HG02970 (cell line): ENCODE data around the gene FGF1.

Experiments
- ATAC-seq: cut with Tn5 transposase; IDR thresholded peaks from one replicate; pipeline ENCODE4 v1.9.1; 2021; ENCODE audit warnings: mild to moderate bottlenecking, moderate library complexity, moderate number of reproducible peaks; ENCODE audit not compliant: unreplicated experiment, low FRiP score

The FGF1 gene

GRCh38 chr5:142617416-142618129 is 68.3 kb downstream of the FGF1 start:
- no peak for ATAC-seq

GRCh38 chr5:142615948-142616347 is 69.9 kb downstream of the FGF1 start:
- ATAC-seq, result no peak

DNA sequence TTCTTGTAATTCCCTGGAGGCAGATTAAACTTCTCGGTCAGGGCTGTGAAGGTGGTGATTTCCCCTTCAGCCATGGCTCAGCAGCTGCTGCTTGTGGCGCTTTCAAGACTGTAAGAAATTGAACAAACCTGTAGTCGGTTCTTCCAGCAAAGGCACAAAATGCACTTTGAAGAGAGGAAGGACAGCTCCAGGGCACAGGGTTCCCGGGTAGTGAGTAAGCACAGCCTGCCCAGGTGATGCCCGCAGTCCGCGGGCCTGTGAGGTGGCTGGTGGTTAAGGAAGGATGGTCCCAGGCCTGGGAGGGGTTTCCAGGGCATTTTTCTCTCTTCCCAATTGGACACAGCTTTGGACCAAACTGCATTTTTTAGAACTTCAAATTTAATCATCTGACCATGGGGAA is 71.8 kb downstream of the FGF1 start:
- ATAC-seq, result no peak

GRCh38 chr5:142613271-142613671 is 72.6 kb downstream of the FGF1 start:
- no peak for ATAC-seq

- ATAC-seq, result no peak
Observed at GRCh38 chr5:142612494-142613270, 73.2 kb downstream of the FGF1 start.

GRCh38 chr5:142611154-142611553 is 74.7 kb downstream of the FGF1 start:
- no peak for ATAC-seq

GRCh38 chr5:142610176-142611001 is 75.5 kb downstream of the FGF1 start:
- no peak for ATAC-seq

GRCh38 chr5:142609142-142609541 is 76.7 kb downstream of the FGF1 start:
- no peak for ATAC-seq

DNA sequence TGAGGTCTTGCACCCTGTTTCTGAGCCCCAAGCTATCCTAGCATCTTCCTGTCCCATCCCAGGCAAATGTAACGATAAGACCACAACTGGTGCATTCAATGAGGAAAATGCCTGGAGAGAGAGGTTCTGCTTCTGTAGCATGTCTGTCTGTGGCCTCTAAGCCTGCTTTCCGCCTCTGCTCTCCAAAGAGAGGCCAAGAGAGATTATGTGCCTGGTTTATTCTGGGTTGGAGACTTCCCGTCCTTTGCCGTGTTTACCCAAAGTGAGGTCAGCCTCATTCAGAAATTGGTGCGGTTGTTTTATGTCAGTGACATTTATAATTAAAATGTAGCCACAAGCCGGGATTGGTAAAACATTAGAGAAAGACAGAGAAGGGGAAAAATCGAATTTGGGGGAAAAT is 77.8 kb downstream of the FGF1 start:
- ATAC-seq, result no peak

GRCh38 chr5:142605611-142606010 is 80.3 kb downstream of the FGF1 start:
- no peak for ATAC-seq

DNA sequence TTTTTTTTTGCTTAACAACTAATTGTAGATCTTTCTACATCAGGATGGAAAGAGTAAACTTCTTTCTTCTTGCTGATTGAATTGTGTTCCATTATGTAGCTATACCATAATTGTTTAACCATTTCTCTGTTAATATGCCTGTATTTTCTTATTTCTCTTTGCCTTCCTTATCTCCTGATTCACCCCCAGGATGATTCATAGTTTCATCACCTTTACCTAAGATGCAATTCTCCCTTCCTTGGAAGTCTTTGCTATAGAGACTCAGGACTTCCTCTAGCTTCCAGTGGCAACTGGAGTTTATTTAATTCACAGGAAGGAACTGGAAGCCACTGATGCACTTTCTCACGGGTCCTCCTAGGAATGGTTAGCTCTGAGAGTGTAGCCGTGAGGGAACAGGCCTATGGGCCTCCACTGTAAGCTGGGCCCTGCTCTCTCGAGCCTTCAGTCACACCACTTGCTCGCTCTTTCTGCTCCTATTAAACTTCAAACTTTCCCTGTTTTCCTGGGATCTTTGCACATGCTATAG is 83.1 kb downstream of the FGF1 start:
- no peak for ATAC-seq

DNA sequence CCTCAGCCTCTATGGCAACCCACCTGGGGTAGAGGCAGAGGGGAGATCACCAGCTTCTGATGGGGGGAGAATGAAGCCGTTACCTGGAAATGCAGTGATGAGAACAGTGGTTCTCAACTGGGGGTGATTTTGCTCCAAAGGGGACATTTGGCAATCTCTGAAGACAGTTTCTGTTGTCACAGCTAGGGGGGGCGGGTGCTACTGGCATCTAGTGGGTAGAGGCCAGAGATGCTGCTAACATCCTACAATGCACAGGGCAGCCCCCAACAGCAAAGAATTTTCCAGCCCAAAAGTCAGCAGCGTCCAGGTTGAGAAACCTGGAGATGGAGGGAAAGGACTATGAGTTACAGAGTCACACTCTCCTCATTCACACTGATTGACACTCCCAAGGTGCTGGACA is 84.5 kb downstream of the FGF1 start:
- no peak for ATAC-seq

- no peak for ATAC-seq
Observed at GRCh38 chr5:142600611-142601358, 85.1 kb downstream of the FGF1 start.

DNA sequence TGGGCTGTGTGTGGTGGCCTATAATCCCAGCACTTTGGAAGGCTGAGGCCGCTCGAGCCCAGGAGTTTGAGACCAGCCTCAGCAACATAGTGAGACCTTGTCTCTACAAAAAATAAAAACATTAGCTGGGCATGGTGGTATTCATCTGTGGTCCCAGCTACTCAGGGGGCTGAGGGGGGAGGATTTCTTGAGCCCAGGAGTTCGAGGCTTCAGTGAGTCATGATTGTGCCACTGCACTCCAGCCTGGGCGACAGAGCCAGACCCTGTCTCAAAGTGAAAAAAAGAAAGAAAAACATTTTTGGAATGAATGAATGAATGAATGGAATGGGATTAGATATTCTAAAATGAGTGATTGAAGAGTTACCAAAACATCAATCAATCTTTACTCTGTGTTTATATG is 85.8 kb downstream of the FGF1 start:
- ATAC-seq, result no peak

DNA sequence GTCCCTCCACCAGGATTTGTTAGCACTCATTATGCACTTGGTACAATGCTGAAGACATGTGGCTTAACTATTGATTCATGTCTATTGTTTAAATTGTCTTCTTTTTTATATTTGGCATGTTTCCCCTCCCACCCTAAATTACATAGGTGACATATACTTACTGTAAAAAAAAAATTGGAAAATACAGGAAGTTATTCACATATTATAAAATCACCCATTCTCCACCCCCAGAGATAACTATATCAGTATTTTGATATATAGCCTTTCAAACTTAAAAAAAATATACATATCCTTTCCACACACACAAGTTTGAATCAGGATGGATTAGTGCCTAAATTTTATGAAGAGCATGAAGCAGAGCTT is 87.6 kb downstream of the FGF1 start:
- no peak for ATAC-seq

GRCh38 chr5:142597546-142598337 is 88.1 kb downstream of the FGF1 start:
- no peak for ATAC-seq

DNA sequence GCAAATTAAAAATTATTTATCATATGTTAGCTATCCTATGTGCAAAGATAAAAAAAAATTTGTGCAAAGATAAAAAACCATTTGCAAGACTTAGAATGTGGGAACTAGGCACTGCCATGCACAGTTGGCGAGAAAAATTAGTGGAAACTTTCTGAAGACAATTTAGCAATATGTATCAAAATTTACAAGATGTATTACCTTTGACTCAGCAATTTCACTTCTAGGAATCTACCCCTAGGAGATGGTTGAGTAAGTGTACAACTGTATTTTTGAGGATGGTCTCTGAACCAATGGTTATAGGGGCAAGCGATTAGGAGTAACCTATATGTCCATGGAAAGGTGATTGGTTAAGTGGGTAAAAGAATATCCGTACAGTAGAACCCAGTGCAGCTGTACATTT is 88.9 kb downstream of the FGF1 start:
- ATAC-seq, result no peak

DNA sequence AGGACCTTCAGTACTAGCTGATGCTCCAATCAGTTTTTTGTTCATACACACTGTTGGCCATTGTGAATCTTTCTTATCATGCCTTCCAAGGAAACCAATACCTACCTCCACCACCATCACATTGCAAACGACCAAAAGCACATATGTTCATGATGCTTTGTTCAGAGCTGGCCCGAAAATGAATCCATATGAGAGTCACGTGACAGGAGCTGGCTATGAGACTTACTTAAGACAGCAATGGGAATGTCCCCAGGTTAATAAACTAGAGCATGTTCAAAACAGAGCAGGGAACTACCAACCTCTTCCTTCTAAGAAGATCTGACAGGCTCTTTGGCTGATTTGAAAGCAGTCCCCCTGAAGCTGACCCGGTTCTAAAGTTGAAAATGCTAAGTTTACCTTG is 93.5 kb downstream of the FGF1 start:
- no peak for ATAC-seq

- no peak for ATAC-seq
Observed at GRCh38 chr5:142590451-142591231, 95.2 kb downstream of the FGF1 start.
